HepG2 (cell line): Measurements from ENCODE around the gene PDZD7. TPM values are rescaled to one million over a fixed set of nuclear protein-coding genes. Genes with fewer than 3 reads are reported as not detected.
A peak's percentile ranks its signal among the peaks of the same experiment; 100 is the strongest.

ENCODE experiments used
- ATAC-seq: fragments of 200-7000 bp; cut with Tn5 transposase; 3 replicates; pipeline ENCODE4 v1.9.1; 2020; ENCODE audit warnings: mild to moderate bottlenecking, moderate library complexity
- BruUV-seq: library from RNA; stranded (reverse); fragments of 400-500 nt; replicated peaks from 2 replicates; lab custom pipeline; 2021; lab: Mats Ljungman, UMichigan
- CTCF ChIA-PET: fragments of 300-600 bp; formaldehyde crosslinking; extraction: SDS; loops from one replicate; lab custom pipeline; 2021; ENCODE audit warnings: low total read pairs, inconsistent platforms, low intra/inter-chr PET ratio; lab: Yijun Ruan, JAX
- POLR2A ChIA-PET: fragments of 350-600 bp; sonication (Branson Sonifier 250); formaldehyde crosslinking; loops from one replicate; lab custom pipeline; 2020; ENCODE audit warnings: antibody characterized with exemption, inconsistent platforms; lab: Yijun Ruan, JAX
- DNase-seq: peaks from one replicate; pipeline ENCODE4 v3.0.0-alpha.2; 2015; ENCODE audit warnings: low spot score
- FAIRE-seq: peaks from 3 replicates; lab custom pipeline; 2011; peaks lifted over from hg19 to GRCh38; lab: Jason Lieb, UNC
- H2AFZ ChIP-seq: one replicate; pipeline ENCODE4 v1.6.1; 2011; ENCODE audit warnings: low read length, inconsistent platforms
- H3K27ac ChIP-seq: fragments of 300-600 bp; 3 replicates; pipeline ENCODE4 v1.8.0; 2011; ENCODE audit warnings: mixed run types, mild to moderate bottlenecking, mixed read lengths, low read length, inconsistent platforms; ENCODE audit not compliant: insufficient read depth; ENCODE audit errors: extremely low read length
- H3K27me3 ChIP-seq, 2 experiments: fragments of 200-600 bp in 1 of 2; 2 replicates in 1 of 2; 3 replicates in 1 of 2; pipeline versions ENCODE4 v1.6.0 to v1.8.0; 2011; ENCODE audit warnings: low read length in 2 of 2, mild to moderate bottlenecking in 2 of 2, moderate library complexity in 2 of 2, inconsistent platforms in 1 of 2; ENCODE audit not compliant: insufficient read depth in 2 of 2, control insufficient read depth in 1 of 2
- H3K36me3 ChIP-seq, 2 experiments: fragments of 200-600 bp in 1 of 2; replicated peaks in 1 of 2; 2 replicates in 1 of 2; 3 replicates in 1 of 2; pipeline versions ENCODE4 v1.5.1 to v1.8.0; 2011; ENCODE audit warnings: low read length in 2 of 2, inconsistent platforms in 1 of 2; ENCODE audit not compliant: insufficient read depth in 2 of 2, control insufficient read depth in 1 of 2
- H3K4me1 ChIP-seq: 2 replicates; pipeline ENCODE4 v1.5.1; 2012; ENCODE audit warnings: low read length, inconsistent platforms; ENCODE audit not compliant: insufficient read depth
- H3K4me2 ChIP-seq: 2 replicates; pipeline ENCODE4 v1.6.0; 2011; ENCODE audit warnings: low read depth, low read length, inconsistent platforms
- H3K4me3 ChIP-seq, 3 experiments: fragments of 200-600 bp in 1 of 3; sonication (generic), shearing (Covaris generic) in 1 of 3; replicated peaks in 1 of 3; 2 replicates each; pipeline ENCODE4 v1.5.1; 2011 to 2016; ENCODE audit warnings: low read length in 3 of 3, inconsistent platforms in 2 of 3, low read depth in 2 of 3, mild to moderate bottlenecking in 2 of 3, control low read depth in 1 of 3, mixed read lengths in 1 of 3; ENCODE audit not compliant: insufficient read depth in 1 of 3
- H3K79me2 ChIP-seq: one replicate; pipeline ENCODE4 v1.6.1; 2011; ENCODE audit warnings: low read length, inconsistent platforms; ENCODE audit not compliant: insufficient read depth
- H3K9ac ChIP-seq: 2 replicates; pipeline ENCODE4 v1.6.0; 2011; ENCODE audit warnings: mild to moderate bottlenecking, low read depth, low read length, inconsistent platforms; ENCODE audit not compliant: insufficient read depth
- H3K9me3 ChIP-seq: 2 replicates; pipeline ENCODE4 v1.5.1; 2012; ENCODE audit warnings: mild to moderate bottlenecking, low read length
- H4K20me1 ChIP-seq: 2 replicates; pipeline ENCODE4 v1.6.0; 2011; ENCODE audit warnings: inconsistent platforms, mild to moderate bottlenecking, low read length, moderate library complexity; ENCODE audit not compliant: insufficient read depth
- ADNP ChIP-seq: sonication (generic); formaldehyde crosslinking; IDR thresholded peaks from 2 replicates; pipeline ENCODE4 v1.4.0; 2020; ENCODE audit warnings: missing genetic modification reagents
- ARID2 ChIP-seq: sonication (generic); formaldehyde crosslinking; IDR thresholded peaks from 2 replicates; pipeline ENCODE4 v1.8.1; 2022; ENCODE audit warnings: mild to moderate bottlenecking, missing genetic modification reagents, borderline replicate concordance
- EZH2 ChIP-seq: conservative IDR thresholded peaks from 2 replicates; pipeline ENCODE4 v1.6.1; 2012; ENCODE audit warnings: mild to moderate bottlenecking, low read depth, low read length, moderate library complexity
- FOXO1 ChIP-seq: sonication (generic); formaldehyde crosslinking; IDR thresholded peaks from 2 replicates; pipeline ENCODE4 v1.4.0; 2020; ENCODE audit warnings: missing genetic modification reagents
- HES4 ChIP-seq: sonication (generic); formaldehyde crosslinking; IDR thresholded peaks from 2 replicates; pipeline ENCODE4 v1.9.0; 2021; ENCODE audit warnings: mild to moderate bottlenecking, missing genetic modification reagents, borderline replicate concordance
- HMG20A ChIP-seq: IDR thresholded peaks from 2 replicates; pipeline ENCODE4 v1.6.1; 2016; ENCODE audit warnings: borderline replicate concordance
- KLF15 ChIP-seq: sonication (generic); formaldehyde crosslinking; IDR thresholded peaks from 2 replicates; pipeline ENCODE4 v1.8.1; 2023; ENCODE audit warnings: borderline replicate concordance, mild to moderate bottlenecking, inconsistent platforms, missing genetic modification reagents, mixed read lengths
- NFE2 ChIP-seq: sonication (generic); formaldehyde crosslinking; IDR thresholded peaks from 2 replicates; pipeline ENCODE4 v1.4.0; 2020; ENCODE audit warnings: missing genetic modification reagents
- NFIC ChIP-seq: IDR thresholded peaks from 2 replicates; pipeline ENCODE4 v1.6.1; 2012; ENCODE audit warnings: mild to moderate bottlenecking, low read length, inconsistent platforms
- POLR2AphosphoS5 ChIP-seq: IDR thresholded peaks from 2 replicates; pipeline ENCODE4 v1.6.1; 2012; ENCODE audit warnings: low read depth, low read length
- ZBTB43 ChIP-seq: sonication (generic); formaldehyde crosslinking; conservative IDR thresholded peaks from 2 replicates; pipeline ENCODE4 v1.4.0; 2020; ENCODE audit warnings: missing genetic modification reagents
- ZBTB7B ChIP-seq: sonication (generic); formaldehyde crosslinking; IDR thresholded peaks from 2 replicates; pipeline ENCODE4 v1.4.0; 2020; ENCODE audit warnings: missing genetic modification reagents
- ZFP36L2 ChIP-seq: sonication (generic); formaldehyde crosslinking; IDR thresholded peaks from 2 replicates; pipeline ENCODE4 v1.4.0; 2020; ENCODE audit warnings: missing genetic modification reagents
- ZNF138 ChIP-seq: sonication (generic); formaldehyde crosslinking; IDR thresholded peaks from 2 replicates; pipeline ENCODE4 v1.5.0; 2020; ENCODE audit warnings: mild to moderate bottlenecking, low read depth, missing genetic modification reagents
- ZNF660 ChIP-seq: sonication (generic); formaldehyde crosslinking; IDR thresholded peaks from 2 replicates; pipeline ENCODE4 v1.5.1; 2020; ENCODE audit warnings: mild to moderate bottlenecking, low read depth, missing genetic modification reagents, borderline replicate concordance
- ZNF75D ChIP-seq: sonication (generic); formaldehyde crosslinking; IDR thresholded peaks from 2 replicates; pipeline ENCODE4 v1.8.1; 2023; ENCODE audit warnings: missing genetic modification reagents, mild to moderate bottlenecking, borderline replicate concordance
- ZNF773 ChIP-seq: sonication (generic); formaldehyde crosslinking; IDR thresholded peaks from 2 replicates; pipeline ENCODE4 v1.4.0; 2020; ENCODE audit warnings: missing genetic modification reagents, borderline replicate concordance
- WGBS: methylation state at CpG from one replicate; pipeline ENCODE4 v1.1.6; 2017; ENCODE audit warnings: low lambda C conversion rate; 5-methylcytosine and 5-hydroxymethylcytosine counted together
- in situ Hi-C: cut with HindIII; loops from 2 replicates; pipeline ENCODE4 v1.10.0; 2017; ENCODE audit warnings: low pct_unique_long_range_greater_than_20kb; ENCODE audit not compliant: extremely low pct_ligation_motif_present
- intact Hi-C: fragments of 100-400 bp; cut with micrococcal nuclease; formaldehyde crosslinking; loops from one replicate; pipeline ENCODE4 v1.10.0; 2022; ENCODE audit not compliant: unreplicated experiment
- polyA plus RNA-seq, 8 experiments: library from polyadenylated mRNA; depleted of rRNA in 3 of 8; stranded (reverse) in 7 of 8; unstranded in 1 of 8; fragments of >200 nt; fragmentation: Illumina TruSeq in 4 of 8; extraction: Trizol in 4 of 8; gene quantifications; 2 replicates each; pipeline versions ENCODE4 v1.2.1 to v1.2.3, GENCODE V29; 2011 to 2016; ENCODE audit warnings: low read depth in 4 of 8, missing spikeins in 1 of 8, mixed read lengths in 1 of 8; ENCODE audit not compliant: insufficient read depth in 1 of 8
- total RNA-seq, 5 experiments: library from RNA; depleted of rRNA; stranded (reverse); fragments of >200 nt; fragmentation: Illumina TruSeq; extraction: Trizol; gene quantifications; 2 replicates each; pipeline ENCODE4 v1.2.3, GENCODE V29; 2016; ENCODE audit warnings: low read depth in 1 of 5
- TF ChIP-seq, protein P1 (sequence below): sonication (generic); formaldehyde crosslinking; IDR thresholded peaks from 2 replicates; pipeline ENCODE4 v1.5.0; 2020; ENCODE audit warnings: mild to moderate bottlenecking, missing genetic modification reagents, borderline replicate concordance

Gene PDZD7
- total and polyA plus RNA-seq, 2 of the 13 experiments (the other 11 are each of a cell fraction or from before 2014, with no cell fraction given): 0.58 to 0.73 TPM

DNA sequence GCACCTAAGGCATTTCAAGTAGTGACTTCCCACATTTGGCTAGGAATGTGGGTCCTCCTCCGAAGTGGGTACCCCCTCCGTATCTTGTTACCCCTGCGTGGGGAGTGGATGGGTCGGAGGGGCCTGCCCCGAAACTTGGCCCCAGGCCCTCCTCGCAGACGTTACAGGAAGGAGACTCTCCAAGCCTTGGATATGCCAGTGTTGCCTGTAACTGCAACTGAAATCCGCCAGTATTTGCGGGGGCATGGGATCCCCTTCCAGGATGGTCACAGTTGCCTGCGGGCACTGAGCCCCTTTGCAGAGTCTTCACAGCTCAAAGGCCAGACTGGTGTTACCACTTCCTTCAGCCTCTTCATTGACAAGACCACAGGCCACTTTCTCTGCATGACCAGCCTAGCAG lies 42.8 kb downstream of the PDZD7 start:
- POLR2A ChIA-PET: interaction anchor here (5.1 to 23.0 kb wide), 2 partner anchors 10 to 19 kb away, joined by 54 to 277 read pairs; partner anchors contain the start of genes LZTS2 and SEMA4G
- intact Hi-C loops: no loop called here
- Histone ChIP-seq H3K4me3 (peak overlapping the region; percentile 77 to 96 (median 91)), H3K4me2 (peak overlapping the region; percentile 97), H3K27ac (peak overlapping the region; percentile 83)
- WGBS: 37% methylated on average over 3 of the region's 10 CpGs
- TF ChIP-seq ADNP (CRISPR knock-in tag) (no peak), HES4 (CRISPR knock-in tag) (no peak), ZNF138 (CRISPR knock-in tag) (no peak), ZBTB7B (CRISPR knock-in tag) (no peak), ZNF75D (CRISPR knock-in tag) (no peak), NFE2 (CRISPR knock-in tag) (no peak), EZH2 (no peak), ARID2 (no peak), HMG20A (CRISPR knock-in tag) (no peak), ZNF773 (no peak), FOXO1 (CRISPR knock-in tag) (no peak), ZFP36L2 (CRISPR knock-in tag) (no peak), ZNF660 (CRISPR knock-in tag) (no peak), NFIC (no peak), KLF15 (CRISPR knock-in tag) (no peak), ZBTB43 (CRISPR knock-in tag) (no peak), POLR2AphosphoS5 (no peak)
- TF ChIP-seq, protein P1, sequence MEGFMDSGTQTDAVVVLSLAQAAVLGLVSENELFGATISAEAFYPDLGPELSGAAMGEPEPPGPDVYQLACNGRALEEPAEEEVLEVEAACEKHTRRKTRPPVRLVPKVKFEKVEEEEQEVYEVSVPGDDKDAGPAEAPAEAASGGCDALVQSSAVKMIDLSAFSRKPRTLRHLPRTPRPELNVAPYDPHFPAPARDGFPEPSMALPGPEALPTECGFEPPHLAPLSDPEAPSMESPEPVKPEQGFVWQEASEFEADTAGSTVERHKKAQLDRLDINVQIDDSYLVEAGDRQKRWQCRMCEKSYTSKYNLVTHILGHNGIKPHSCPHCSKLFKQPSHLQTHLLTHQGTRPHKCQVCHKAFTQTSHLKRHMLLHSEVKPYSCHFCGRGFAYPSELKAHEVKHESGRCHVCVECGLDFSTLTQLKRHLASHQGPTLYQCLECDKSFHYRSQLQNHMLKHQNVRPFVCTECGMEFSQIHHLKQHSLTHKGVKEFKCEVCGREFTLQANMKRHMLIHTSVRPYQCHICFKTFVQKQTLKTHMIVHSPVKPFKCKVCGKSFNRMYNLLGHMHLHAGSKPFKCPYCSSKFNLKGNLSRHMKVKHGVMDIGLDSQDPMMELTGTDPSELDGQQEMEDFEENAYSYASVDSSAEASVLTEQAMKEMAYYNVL (CRISPR knock-in tag): no peak
- TF ChIP-seq, all 625 proteins: peak for 0
- H2AFZ ChIP-seq: no peak overlapping the region
- no peaks in the 10 kb centered on the region for H4K20me1 ChIP-seq
- H3K9me3 ChIP-seq: no peaks in the 10 kb centered on the region
- FAIRE-seq (no peak), DNase-seq (no peak), ATAC-seq (no peak)
- in situ Hi-C loops: no loop called here
- peaks cover 53% of the 10 kb centered on the region for H3K4me1 ChIP-seq
- peak overlapping the region; percentile 83 for H3K9ac ChIP-seq
- CTCF ChIA-PET: interaction anchor here (0.8 kb wide), 1 partner anchor 17 kb away, joined by 3 read pairs; no protein-coding TSS in a partner anchor
- H3K36me3 ChIP-seq: peaks cover 14 to 50% of the 10 kb centered on the region in 2 experiments
- no peaks in the 10 kb centered on the region; a peak in 1 of 5 replicates for H3K27me3 ChIP-seq
- BruUV-seq: no TSS peak
- H3K79me2 ChIP-seq: peaks cover 50% of the 10 kb centered on the region
